Measurements from ENCODE around the gene PRKCE. TPM values are rescaled to one million over a fixed set of nuclear protein-coding genes. Genes with fewer than 3 reads are reported as not detected.

PRKCE gene
- total RNA-seq, 2 experiments from 2014 or later: 24.9 to 26.2 TPM

DNA sequence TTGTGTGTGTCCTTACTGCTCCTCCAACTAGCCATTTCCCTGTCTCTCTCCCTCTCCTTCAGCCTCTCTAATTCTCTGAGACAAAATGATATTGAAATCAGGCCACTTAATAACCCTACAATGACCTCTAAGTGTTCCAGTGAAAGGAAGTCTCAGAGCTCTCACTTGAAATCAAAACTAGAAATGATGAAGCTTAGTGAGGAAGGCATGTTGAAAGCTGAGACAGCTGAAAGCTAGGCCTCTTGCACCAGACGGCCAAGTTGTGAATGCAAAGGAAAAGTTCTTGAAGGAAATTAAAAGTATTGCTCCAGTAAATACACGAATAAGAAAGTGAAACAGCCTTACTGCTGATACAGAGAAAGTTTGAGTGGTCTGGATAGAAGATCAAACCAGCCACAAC, 72.9 kb downstream of the PRKCE start:
- POLR2A ChIA-PET: no interaction called here
- H3K4me3 ChIP-seq (ENCODE audit: low read length): no peak overlapping the region
- Mint-ChIP-seq H3K27ac (no peak overlapping the region), H3K4me1 (ENCODE audit: low read depth) (peaks cover 10% of the 10 kb centered on the region), H3K4me3 (no peak overlapping the region), H3K27me3 (no peaks in the 10 kb centered on the region), H3K36me3 (ENCODE audit: low read depth) (no peaks in the 10 kb centered on the region), H3K9me3 (no peaks in the 10 kb centered on the region)
- H3K9me3 ChIP-seq (ENCODE audit: control insufficient read depth in 1 of 2, insufficient read depth in 1 of 2, low read length in 2 of 2): no peaks in the 10 kb centered on the region
- ATAC-seq (ENCODE audit: poor library complexity) (no peak), DNase-seq (peak in 1 of 14 experiments; percentile 2)
- TF ChIP-seq CTCF (IDR thresholded peaks at IDR 0.05): no peak
- H3K36me3 ChIP-seq (ENCODE audit: insufficient read depth, low read length): no peaks in the 10 kb centered on the region
- CTCF ChIA-PET: no interaction called here
- no peaks in the 10 kb centered on the region for H3K27me3 ChIP-seq (ENCODE audit: control insufficient read depth in 1 of 2, insufficient read depth in 2 of 2, low read length in 2 of 2)
- no peaks in the 10 kb centered on the region for H3K4me1 ChIP-seq (ENCODE audit: insufficient read depth, low read length)
- H3K27ac ChIP-seq (ENCODE audit: low read depth in 1 of 2, low read length in 2 of 2): no peak overlapping the region
- intact Hi-C loops (cut with DNase I, micrococcal nuclease): no loop called here

- ATAC-seq (ENCODE audit: poor library complexity): no peak
- Histone ChIP-seq H3K9me3 (ENCODE audit: control insufficient read depth in 1 of 2, insufficient read depth in 1 of 2, low read length in 2 of 2) (no peaks in the 10 kb centered on the region), H3K27me3 (ENCODE audit: control insufficient read depth in 1 of 2, insufficient read depth in 2 of 2, low read length in 2 of 2) (no peaks in the 10 kb centered on the region), H3K4me3 (ENCODE audit: low read length) (no peak overlapping the region), H3K4me1 (ENCODE audit: insufficient read depth, low read length) (no peaks in the 10 kb centered on the region), H3K36me3 (ENCODE audit: insufficient read depth, low read length) (no peaks in the 10 kb centered on the region), H3K27ac (ENCODE audit: low read depth in 1 of 2, low read length in 2 of 2) (no peak overlapping the region)
- intact Hi-C loops (cut with DNase I, micrococcal nuclease): loop anchor here in 1 of 2 experiments (5.0 kb wide), 1 partner anchor 83 kb away; no protein-coding TSS in a partner anchor
- ChIA-PET CTCF (no interaction called here), POLR2A (no interaction called here)
- no peaks in the 10 kb centered on the region for H3K27me3 Mint-ChIP-seq
- no peak overlapping the region for H3K27ac Mint-ChIP-seq
- peaks cover 10% of the 10 kb centered on the region for H3K4me1 Mint-ChIP-seq (ENCODE audit: low read depth)
- no peaks in the 10 kb centered on the region for H3K9me3 Mint-ChIP-seq
- H3K4me3 Mint-ChIP-seq: no peak overlapping the region
- no peak for TF ChIP-seq CTCF (IDR thresholded peaks at IDR 0.05)
- DNase-seq: peak in 2 of 14 experiments; percentile 18 to 37
- no peaks in the 10 kb centered on the region for H3K36me3 Mint-ChIP-seq (ENCODE audit: low read depth)
Measured at GRCh38 chr2:45725731-45726130, 74.3 kb downstream of the PRKCE start.

GRCh38 chr2:45726188-45726587, 74.7 kb downstream of the PRKCE start:
- no peak overlapping the region for H3K4me3 Mint-ChIP-seq
- Histone ChIP-seq H3K9me3 (ENCODE audit: control insufficient read depth in 1 of 2, insufficient read depth in 1 of 2, low read length in 2 of 2) (no peaks in the 10 kb centered on the region), H3K27ac (ENCODE audit: low read depth in 1 of 2, low read length in 2 of 2) (no peak overlapping the region), H3K27me3 (ENCODE audit: control insufficient read depth in 1 of 2, insufficient read depth in 2 of 2, low read length in 2 of 2) (no peaks in the 10 kb centered on the region), H3K4me1 (ENCODE audit: insufficient read depth, low read length) (no peaks in the 10 kb centered on the region), H3K4me3 (ENCODE audit: low read length) (no peak overlapping the region), H3K36me3 (ENCODE audit: insufficient read depth, low read length) (no peaks in the 10 kb centered on the region)
- CTCF ChIA-PET: no interaction called here
- POLR2A ChIA-PET: no interaction called here
- H3K27me3 Mint-ChIP-seq: no peaks in the 10 kb centered on the region
- intact Hi-C loops (cut with DNase I, micrococcal nuclease): loop anchor here in 1 of 2 experiments (5.0 kb wide), 1 partner anchor 84 kb away; no protein-coding TSS in a partner anchor
- no peak for TF ChIP-seq CTCF (IDR thresholded peaks at IDR 0.05)
- no peaks in the 10 kb centered on the region for H3K9me3 Mint-ChIP-seq
- no peak overlapping the region for H3K27ac Mint-ChIP-seq
- no peak for DNase-seq
- H3K36me3 Mint-ChIP-seq (ENCODE audit: low read depth): no peaks in the 10 kb centered on the region
- H3K4me1 Mint-ChIP-seq (ENCODE audit: low read depth): peaks cover 10% of the 10 kb centered on the region
- no peak for ATAC-seq (ENCODE audit: poor library complexity)
